GM18861 (cell line): ENCODE measurements around the gene ROCK2.

Experiments
- ATAC-seq: cut with Tn5 transposase; IDR thresholded peaks from one replicate; pipeline ENCODE4 v1.9.1; 2021; ENCODE audit not compliant: unreplicated experiment

The ROCK2 gene

DNA sequence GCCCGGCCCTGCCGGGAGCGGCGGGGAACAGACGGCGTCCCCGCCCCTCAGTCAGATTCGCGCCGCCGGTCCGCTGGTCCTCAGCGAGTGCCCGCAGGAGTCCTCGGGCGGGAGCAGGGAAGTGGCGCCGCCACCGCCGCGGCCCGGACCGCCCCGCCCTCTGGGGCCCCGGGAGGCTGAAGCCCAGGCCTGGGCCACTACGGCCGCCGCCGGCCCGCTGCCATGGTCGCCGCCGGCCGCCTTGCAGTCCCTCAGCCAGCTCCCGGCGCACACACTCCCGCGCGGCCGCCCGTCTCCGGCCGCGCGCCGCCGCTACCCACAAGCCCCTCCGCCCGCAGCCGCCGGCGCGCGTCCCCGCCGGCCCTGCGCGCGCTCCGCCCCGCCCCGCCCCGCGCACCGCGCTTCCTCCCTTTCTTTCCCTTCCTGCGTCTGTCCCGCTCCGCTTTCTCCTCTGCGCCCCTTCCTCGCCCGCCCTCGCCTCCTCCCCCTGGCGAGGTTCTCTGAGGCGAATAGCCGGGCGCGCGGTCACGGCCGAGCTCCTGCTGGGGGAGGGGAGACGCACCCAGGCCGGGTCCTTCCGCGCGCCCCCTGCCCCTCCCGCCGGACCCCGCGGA lies at the start of gene ROCK2:
ROCK2 (minus strand) TSS at position 295 of the 614 bp plus-strand sequence. CDS start 500 bp downstream, outside the sequence.
- ATAC-seq: peak; percentile 43

DNA sequence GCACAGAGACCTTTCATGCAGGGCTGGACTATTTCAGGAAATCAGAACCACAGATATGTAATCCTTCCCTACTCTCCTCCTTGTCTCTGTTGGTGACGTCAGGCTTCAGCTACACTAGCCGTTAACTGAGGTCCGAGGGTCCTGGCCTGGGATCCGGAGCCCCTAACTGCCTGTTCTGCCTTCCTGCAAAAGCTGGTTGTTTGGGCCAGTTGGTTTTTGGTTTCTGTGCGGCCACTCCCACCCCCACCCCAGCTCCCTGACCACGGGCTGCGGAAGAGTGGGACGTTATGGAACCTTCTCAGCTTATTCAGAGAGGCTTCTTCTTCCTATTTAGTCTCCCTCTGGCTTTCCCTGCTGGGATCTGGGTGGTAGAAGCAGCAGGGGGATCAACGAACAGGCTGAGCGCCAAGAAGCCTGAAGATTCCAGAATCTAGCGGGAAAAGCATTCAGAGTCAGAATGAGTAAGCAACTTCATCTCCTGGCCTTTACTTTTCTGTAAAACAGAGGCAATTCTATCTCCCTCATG lies 49.3 kb upstream of the ROCK2 start:
- ATAC-seq: no peak

DNA sequence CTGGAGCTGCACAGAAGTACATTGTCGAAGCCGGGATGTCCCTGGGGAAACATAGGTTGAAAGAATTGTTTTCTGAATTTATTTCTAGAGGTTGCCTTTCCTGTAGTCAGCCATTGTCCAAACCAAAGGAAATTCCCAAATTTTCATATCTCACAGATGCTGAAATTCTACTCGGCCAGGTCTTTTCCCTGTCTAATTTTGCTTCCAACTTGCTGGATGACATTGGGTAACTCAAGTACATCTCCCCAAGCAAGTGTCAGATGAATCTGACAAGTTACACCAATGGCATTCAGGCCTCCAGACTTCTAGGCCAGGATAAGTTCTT lies 47.5 kb upstream of the ROCK2 start:
- ATAC-seq: no peak

DNA sequence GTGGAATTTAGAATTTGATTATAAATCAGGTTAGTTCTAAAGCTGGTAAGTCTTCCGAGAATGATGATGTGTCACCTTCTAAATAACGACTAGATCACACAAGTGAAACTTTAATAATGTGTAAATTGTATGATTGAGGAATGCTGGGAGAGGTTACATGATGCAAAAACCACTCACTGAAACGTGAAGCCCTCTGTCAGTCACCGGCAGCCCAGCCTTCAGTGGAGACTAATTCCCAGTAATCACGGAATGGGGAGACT lies 45.9 kb upstream of the ROCK2 start:
- no peak for ATAC-seq

DNA sequence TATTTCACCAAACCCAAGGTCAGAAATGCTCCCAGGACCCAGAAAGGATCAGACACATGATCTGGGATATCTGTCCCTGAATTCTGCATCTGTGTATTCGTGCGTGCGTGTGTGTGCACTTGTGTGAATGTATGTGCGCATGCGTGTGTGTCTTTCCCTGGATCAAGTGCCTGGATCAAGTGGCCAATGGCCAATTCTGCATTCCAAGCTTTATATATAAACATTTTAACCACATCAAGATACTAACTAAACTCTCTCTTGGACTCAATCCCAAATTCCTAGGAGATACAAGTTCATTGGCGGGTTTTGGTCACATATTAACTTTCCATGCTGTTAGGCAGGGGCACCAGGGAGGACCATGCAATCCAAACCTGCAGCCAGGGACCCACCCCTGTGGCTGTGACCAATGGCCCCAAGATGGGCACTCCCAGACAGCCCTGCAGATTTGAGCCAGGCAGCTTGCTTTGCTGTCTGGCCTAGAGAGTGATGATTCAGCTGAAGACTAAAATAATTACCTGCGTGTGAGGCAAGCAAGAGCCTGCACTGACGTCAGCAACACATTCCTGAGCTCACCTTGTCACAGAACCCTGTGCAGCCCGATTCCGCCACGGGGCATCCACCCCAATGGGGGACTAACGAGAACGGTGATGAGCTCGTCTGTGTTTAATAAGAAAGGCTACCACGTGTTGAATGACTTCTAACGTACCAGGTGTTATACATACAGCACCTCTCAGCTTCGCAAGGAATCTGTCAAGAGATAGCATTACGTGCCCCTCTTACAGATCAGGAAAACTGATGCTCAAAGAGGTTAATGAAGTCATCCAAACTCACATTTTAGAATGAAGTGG lies 45.3 kb upstream of the ROCK2 start:
- no peak for ATAC-seq

DNA sequence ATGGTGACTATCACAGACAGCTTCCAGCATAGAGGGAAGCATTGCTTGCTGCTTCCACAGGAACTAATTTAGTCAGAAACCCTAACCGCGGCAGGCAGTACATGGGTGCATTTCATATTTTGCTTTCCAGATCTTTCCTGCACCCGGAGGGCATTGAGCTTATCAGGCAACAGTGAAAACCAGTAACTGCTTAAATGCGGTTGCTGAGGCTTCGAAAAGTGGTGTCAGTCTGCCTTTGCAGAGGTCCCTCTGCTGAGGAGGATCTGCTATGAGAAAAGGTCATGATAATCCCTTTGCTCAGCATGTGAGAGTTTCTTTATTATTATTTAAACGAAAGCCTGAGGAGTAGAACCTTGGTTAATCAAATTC lies 44.6 kb upstream of the ROCK2 start:
- no peak for ATAC-seq

DNA sequence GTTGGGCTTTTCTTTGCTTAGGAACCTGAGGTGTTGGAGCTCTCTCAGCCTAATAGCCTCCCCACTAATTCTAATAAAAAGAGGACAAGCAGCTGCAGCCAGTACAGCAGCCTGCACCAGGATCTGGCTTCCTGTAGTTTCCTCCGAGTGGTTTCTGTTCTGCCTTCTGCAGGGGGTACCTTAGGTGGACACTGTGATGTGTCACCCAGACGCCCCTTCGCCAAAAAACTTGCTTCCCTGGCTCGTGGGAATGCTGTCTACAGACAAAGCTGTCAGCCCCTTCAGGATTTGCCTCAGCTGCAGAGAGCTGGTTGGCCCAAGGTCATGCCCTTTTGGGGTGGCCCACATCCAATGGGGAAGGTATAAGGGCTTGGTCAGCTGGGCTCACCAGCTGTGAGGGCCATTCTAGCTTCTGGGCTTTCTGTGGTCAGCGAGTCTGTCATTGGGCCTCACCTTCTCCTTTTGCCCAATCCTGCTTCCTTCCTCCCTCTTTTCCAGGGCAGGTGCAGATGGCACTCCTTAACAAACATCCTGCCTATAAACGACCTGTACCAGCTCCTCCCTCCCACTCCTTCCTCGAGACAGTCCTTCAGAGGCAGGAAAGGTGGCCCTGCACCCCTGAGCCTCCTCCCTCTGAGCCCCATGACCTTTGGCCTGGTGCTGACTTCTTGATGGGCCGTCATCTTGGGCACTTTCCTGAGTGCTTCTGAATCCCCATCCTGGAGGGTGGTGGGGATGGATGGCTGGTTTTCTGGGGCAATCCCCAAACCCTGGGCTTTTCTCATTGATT lies 44.0 kb upstream of the ROCK2 start:
- ATAC-seq: no peak

DNA sequence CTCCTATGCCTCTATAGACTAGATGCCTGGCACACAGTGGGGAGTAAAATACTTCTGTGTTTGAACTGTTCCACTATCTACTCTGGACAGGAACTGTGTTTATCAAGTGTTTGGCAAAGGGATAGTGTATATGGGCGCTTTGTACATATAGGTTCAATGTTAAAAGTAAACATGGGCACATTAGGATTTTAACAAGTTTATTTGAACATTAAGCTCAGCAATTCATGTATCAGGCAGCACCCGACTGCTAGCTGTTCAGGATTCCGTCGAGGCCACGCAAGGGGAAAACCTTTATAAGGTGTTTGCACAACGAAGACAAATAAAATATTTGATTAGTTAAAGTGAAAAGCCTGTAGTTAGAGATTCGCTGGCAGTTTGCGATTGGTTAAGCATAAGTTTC lies 43.4 kb upstream of the ROCK2 start:
- ATAC-seq: no peak

DNA sequence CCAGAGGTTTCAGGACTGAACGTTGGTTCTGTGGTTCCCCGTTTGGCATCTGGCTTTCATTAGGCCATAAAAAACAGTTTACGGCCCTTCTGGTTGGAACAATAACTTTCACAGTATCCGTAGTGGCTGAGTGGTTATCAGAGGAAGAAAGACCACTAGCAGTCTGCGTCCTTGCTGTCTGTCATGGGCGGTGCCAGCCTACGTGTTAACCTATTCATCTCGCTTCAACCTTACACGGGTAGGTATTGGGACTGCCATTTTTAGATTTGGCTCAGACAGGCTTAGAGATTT lies 42.6 kb upstream of the ROCK2 start:
- no peak for ATAC-seq

DNA sequence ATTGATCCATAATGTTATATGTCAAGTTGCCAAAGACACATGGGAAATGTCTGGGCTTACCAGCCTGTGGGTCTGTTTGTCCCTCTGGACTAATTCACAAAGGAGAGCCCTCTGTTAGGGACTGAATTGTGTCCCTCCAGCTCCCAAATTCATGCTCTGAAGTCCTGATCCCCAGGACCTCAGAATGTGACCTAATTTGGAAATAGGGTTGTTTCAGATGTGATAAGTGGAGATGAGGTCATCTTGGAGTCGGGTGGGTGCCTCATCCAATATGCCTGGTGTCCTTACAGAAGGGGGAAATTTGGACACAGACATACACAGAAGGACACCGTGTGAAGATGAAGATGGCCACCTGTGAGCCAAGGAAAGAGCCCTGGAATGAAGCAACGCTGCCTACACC lies 41.4 kb upstream of the ROCK2 start:
- ATAC-seq: no peak

DNA sequence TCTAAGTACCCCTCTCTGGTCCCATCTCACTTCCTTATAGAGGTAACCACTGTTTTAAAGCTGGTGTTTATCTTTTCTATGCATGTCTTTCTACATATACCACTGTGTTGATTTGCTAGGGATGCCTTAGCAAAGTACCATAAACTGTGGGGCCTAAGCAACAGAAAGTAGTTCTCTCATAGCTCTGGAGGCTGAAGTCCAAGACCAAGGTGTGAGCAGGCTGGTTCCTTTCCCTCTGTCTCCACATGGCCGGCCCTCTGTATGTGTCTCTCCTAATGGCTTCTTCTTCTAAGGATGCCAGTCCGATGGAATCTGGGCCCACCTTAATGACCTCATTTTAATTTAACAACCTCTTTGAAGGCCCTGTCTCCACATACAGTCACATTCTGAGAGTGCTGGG lies 40.8 kb upstream of the ROCK2 start:
- no peak for ATAC-seq

DNA sequence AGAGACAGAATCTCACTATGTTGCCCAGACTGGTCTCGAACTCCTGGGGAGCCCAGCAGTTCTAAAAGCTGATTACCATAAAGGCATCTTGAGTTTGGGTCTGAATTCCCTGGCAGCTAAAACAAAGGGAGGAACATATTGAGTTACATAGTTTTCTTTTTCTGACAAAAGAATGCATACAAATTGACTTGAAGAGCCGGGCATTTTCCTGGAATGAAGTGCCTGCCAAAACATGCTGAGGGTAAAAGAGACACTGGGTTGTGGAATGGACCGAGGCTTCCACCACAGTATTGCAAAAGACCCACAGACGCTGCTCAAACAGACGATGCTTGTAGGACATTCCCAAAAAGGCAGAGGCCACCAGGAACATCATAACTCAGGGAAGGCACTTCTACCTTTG lies 35.1 kb upstream of the ROCK2 start:
- no peak for ATAC-seq

DNA sequence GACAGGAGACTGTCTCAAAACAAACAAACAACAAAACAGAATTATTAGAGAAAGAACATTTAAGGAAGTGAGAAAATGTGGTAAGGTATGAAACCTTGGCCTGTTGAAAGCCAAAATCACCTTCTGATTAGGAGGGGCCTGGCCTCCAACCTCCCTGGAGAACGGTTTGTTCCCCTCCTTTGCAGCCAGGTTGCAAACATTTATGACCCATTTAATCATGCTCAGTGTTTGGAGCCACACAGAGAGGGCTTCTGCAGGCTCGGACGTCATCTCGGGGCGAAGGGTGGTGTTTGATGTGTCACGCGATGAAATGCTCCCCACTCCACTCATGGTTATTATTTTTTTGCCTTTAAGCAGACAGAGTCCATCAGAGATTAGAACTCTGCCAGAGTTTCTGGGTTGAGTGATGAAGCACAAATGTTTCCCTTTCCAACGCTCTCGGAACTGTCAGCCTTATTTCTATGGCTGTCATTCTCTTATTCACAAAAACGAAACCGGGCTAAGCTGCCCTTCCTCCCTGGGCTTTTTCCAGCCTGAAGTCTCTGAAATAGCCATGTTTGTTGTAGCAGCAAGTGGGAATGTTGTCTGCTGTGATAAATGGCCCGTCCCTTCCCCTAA lies 33.6 kb upstream of the ROCK2 start:
- ATAC-seq: peak; percentile 84

DNA sequence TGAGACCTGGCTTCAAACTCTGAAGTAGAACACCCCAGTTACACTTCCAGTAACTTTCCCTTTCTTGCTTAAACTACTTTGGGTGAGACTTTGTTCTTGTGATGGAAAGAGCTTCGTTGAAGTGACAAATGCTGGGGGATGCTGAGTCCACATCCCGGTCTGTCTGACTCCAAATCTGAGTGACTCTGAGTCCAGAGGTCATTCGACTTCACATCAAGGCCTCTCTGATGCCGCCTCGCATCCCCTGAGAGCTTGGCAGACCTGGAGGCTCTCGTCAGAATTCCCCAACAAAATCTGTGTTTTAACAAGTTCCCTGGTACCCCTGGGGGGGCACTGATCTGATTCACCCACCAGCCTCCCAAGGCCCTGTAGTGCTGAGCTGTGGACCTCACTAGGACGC lies 31.6 kb upstream of the ROCK2 start:
- ATAC-seq: no peak

DNA sequence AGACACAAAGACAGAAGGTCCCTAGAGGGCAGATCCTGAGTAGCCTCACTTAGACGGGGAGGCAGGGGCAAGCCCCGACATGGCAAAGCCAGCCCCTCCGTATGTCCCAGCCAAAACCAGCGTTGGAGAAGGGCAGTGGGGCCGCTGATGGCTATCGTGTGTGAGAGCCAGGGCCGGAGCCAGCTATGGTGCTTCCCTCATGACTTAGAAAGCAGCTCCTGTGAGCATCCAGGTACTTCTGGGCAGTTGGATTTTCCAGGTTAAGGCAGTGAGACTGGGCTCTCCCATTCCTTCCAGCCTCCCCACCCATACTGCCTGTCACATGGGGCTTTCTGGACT lies 31.2 kb upstream of the ROCK2 start:
- ATAC-seq: no peak

DNA sequence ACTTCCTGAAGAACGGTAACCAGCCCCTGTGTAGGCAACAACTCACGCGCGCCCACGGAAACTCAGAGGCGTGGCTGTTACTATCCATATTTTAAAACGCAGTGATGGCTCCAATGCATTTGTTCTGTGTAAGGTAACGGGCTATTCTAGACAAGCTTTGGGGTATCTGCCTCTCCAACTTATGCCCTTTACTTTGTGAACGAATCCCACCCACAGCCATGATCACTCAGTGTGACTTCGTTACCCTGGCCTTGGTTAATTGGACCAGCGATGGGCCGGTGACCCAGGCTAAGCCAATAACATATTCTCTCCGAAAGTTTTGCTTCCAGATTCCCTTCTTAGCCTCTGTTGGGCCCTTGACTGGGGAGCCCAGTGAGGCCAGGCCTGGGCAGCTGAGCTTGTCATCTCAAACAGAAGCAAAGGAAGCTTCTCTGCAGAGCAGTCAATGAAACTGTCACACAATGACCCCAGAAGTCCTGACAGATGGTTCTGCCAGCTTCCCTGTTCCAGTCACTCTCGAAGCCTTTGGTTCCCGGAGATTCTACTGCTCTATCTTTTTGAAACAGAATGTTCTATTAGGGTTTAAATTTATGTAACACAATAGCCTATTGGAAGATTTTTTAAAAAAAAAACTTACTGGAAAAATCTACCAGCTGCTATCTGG lies 30.7 kb upstream of the ROCK2 start:
- ATAC-seq: no peak

DNA sequence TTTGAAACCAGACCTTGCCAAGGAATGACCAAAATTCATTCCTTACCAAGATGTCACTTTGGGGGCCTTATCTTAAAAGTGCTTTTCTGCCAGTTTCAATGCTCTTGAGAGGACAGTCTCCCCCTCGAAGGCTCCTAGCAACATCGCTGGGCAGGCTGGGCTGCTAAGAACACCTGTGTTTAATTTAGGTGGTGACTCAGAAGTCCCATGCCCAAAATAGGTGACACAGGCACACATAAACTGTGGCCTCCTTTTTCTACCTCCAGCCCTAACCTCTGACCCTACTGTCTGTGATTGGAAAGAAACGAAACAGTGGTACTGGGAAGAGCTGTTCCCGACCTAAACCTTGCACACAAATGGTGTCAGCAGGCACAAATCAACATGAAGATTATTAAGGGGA lies 28.7 kb upstream of the ROCK2 start:
- ATAC-seq: no peak

DNA sequence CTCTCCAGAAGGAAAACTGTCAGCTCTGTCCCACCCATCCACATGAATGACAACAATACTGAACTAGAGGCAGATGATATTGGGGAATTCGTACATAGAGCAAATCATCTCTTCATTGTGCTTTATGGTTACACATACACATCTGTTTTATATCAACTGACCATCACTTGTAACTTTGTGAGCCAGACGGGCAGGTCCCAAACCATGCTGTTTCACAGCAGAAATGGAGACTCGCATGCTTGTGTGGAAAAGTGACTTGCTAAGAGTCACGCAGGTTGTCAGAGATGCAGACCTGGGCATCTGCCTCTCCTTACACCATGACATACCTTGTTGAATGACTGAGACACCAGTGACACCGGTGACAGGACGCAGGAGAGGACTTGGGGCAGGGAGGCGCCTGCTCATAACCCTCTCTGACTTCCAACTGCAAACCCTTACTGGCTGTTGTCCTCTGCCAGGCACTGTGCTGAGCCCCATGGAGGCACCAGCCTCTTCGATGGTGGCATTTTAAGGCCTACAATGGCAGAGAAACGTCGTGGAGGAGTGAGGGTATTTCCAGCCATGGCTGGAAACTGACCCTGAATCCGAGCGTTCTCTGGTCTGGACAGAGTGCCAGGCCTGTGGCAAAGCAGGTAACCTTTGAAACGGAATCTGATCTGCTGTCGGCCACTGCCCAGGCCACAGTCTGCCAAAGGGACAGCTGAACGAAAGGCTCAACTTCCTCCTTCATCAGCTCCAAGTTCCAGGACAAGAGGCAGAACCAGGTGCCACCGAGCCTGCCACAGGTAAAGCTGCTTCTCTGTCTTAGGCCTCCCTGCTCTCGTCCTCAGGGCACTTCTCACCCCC lies 26.9 kb upstream of the ROCK2 start:
- no peak for ATAC-seq

DNA sequence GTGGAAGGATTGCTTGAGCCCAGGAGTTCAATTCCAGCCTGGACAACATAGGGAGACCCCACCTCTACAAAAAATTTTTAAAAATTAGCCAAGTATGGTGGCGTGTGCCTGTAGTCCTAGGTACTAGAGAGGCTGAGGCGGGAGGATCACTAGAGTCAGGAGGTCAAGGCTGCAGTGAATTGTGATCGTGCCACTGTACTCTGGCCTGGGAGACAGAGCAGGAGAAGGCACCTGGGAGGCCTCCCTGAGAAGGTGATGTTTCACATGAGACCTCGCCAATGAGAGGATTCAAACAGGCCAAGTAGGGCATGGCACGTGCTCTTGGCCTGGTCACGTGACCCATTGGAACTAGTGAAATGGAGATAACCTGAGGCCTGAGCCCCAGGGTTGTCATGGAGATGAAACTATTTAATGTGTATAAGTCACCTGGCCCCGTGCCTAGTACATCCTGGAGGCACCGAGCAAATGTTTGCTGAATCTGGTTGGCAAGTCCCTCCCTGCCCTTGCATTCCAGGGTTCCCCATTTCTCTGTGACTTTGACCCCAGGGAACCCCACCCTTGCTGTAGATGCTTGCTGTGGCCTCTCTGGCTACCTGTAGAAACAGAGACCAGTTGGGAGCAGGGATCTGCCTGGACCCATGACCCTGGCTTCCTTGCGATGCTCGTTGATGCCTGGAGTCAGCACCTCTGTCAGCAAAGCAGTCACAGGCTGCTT lies 26.1 kb upstream of the ROCK2 start:
- no peak for ATAC-seq

DNA sequence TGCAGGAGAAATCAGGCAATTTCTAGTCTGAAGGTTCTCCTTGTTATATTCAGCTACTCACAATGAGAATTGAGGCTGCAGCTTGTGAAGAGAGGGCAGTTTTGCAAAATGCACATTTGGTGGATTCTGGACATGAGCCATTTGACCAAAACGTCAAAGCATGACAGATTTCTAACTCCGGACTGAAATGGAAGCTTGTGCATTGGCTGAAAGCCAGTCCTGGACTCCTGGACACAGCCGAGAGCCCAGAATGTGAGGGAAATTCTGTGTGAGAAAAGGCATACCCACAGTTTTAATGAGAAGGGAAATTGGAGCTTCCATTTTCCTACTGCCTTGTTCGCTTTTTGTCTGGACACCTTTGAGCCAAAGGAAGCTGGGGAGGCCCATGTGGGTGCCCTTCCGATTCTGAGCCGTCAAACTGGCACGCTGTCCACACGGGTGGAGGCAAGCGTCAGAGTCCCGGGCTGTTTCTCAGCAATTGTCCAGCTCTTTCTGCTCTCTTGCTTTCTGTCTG lies 23.7 kb upstream of the ROCK2 start:
- no peak for ATAC-seq
